ENCODE data around the gene CDHR2.

- TF ChIP-seq YY1 (IDR thresholded peaks at IDR 0.05; ENCODE audit: insufficient read depth, insufficient read length), result no peak
- no peak for TF ChIP-seq ZNF274 (IDR thresholded peaks at IDR 0.05; ENCODE audit: low read depth, low read length)
- TF ChIP-seq SUZ12 (IDR thresholded peaks at IDR 0.05; ENCODE audit: extremely low read depth, insufficient read depth, insufficient read length), result no peak
Observed at GRCh38 chr5:176589039-176589769, 40.1 kb downstream of the CDHR2 start.

All from NT2/D1 (cell line).